ENCODE data around the gene TPM2.
A peak's percentile ranks its signal among the peaks of the same experiment; 100 is the strongest.
"Not testable (repeated sequence)": the region's sequence is repeated elsewhere in the genome, so short reads cannot be mapped to it uniquely, and the experiment has no call there.

The TPM2 gene

DNA sequence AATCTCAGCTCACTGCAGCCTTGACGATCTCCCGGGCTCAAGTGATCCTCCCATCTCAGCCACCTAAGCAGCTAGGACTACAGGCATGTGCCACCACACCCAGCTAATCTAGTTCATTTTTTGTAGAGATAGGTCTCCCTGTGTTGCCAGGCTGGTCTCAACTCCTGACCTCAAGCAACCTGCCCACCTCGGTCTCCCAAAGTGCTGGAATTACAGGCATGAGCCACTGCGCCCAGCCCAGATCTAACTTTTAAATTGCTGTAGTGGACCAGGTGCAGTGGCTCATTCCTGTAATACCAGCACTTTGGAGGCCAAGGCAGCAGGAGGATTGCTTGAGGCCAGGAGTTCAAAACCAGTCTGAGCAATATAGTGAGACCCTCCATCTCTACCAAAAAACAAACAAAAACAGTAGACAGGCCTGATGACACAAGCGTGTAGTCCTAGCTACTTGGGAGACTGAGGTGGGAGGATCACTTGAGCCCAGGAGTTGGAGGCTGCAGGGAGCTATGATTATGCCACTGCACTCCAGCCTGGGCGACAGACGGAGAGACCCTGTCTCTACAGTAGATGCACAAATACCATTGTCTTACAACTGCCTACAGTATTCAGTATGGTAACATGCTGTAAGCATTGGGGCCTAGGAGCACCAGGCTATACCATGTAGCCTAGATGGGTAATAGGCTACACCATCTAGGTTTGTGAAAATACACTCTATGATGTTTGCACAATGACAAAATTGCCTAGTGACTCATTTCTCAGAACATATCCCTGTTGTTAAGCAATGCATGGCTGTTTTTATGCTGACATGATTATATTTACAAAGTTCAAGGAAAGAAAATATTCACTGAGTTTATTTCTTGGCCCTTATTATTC, 37.5 kb downstream of the TPM2 start:
- no peak for DNase-seq

GRCh38 chr9:35650341-35651158, 39.2 kb downstream of the TPM2 start, which contains the start of gene SIT1:
SIT1 (minus strand) TSS chr9:35650931; CDS start chr9:35650853, 78 bp downstream.
- no peak for DNase-seq

DNA sequence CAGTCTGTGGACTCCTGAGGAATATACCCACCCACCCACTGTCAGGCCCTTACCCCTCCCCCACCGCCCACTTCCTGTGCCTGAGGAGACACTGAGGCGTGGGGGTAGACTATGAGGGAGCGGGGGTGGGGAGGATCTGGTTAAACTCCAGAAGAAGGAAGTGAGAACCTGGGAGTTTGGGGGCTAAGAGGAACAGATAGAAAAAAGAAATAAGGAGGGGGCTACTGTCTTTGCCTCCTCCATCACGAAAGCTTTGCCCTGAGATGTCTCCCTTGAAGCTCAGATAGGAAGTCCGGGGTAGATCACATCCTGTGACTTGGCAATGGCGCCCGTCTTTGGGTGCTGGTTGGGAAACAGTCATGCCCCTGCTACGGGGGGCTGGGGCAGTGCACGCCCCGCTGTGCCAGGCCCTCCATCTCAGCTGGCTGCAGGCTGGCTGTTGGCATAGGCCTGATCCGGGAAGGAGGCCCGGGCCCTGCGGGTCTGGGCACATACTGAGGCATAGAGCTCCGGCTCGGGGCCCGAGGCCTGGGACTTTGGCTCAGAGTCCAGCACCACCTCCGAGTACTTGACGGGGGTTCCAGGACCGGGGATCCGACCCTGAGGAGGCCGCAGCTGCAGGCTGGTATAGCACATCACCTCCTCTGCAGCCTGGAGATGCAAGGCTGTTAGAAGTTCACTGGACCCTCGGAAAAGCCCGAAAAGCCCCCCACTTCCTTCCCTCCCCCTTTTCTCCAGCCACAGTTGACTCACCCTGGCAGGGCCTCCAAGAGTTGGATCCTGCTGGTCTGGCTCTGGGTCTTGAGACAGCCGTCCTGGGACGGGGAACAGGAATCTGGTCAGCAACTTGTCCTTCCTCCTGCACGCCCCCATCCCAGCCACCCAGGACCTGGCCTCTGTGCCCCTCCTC, 40.0 kb downstream of the TPM2 start:
- DNase-seq, result no peak

- DNase-seq, result peak; percentile 37
Measured at GRCh38 chr9:35646533-35647265, 43.0 kb downstream of the TPM2 start.

GRCh38 chr9:35646153-35646532, 43.6 kb downstream of the TPM2 start:
- no peak for DNase-seq

GRCh38 chr9:35645736-35646135, 44.0 kb downstream of the TPM2 start:
- DNase-seq, result not testable (repeated sequence)

GRCh38 chr9:35643046-35643445, 46.7 kb downstream of the TPM2 start:
- no peak for DNase-seq

DNA sequence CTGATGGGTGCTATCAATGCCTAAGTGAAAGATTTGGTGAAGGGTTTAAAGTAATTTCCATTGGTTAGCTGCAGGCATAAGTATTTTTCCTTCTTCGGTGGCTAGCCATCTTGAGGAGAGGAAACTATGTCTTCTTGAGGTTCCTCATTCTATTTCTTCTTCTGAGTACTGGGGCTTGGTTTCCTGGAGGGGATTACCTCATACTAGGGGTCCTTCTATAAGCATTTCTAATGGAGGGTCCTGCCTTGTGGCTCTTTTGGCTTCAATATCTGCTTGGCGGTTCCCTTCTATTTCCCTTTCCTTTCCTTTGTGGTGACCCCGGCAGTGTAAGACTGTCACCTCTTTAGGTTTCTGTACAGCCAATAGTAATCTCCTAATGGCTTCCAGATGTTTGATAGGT, 48.2 kb downstream of the TPM2 start:
- DNase-seq, result not testable (repeated sequence)

- DNase-seq, result not testable (repeated sequence)
Measured at GRCh38 chr9:35640431-35640830, 49.3 kb downstream of the TPM2 start.

DNA sequence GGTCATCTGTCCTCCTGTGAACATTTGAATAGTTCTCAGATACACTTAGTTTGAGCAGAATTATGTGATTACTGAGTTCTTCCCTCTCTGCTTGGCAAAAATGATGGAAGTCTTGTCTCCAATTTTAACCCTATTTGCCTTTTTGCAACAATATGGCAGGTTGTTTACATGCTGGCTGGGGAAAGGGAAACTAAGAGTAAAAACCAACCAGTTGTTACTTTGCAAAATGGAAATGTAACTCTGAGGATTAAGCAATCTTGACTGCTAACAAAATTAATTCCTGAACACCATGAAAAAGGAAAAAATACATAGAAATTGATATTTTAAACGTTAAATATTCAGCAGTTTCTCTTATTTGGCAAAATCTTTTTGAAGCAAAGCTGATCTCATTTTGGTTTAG, 50.1 kb downstream of the TPM2 start:
- no peak for DNase-seq

- DNase-seq, result not testable (repeated sequence)
Measured at GRCh38 chr9:35639225-35639624, 50.5 kb downstream of the TPM2 start.

GRCh38 chr9:35638751-35639150, 51.0 kb downstream of the TPM2 start:
- not testable (repeated sequence) for DNase-seq

DNA sequence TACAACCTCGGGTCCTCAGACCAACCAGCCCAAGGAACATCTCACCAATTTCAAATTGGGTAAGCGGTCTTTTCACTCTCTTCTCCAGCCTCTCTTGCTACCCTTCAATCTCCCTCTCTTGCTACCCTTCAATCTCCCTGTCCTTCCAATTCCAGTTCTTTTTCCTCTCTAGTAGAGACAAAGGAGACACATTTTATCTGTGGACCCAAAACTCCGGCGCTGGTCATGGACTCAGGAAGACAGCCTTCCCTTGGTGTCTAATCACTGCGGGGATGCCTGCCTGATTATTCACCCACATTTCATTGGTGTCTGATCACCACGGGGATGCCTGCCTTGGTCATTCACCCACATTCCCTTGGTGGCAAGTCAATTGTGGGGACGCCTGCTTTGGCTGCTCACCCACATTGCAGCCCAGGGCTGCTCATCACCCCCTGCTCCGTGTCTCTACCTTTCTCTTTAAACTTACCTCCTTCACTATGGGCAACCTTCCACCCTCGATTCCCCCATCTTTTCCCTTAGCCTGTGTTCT, 52.2 kb downstream of the TPM2 start:
- not testable (repeated sequence) for DNase-seq

DNA sequence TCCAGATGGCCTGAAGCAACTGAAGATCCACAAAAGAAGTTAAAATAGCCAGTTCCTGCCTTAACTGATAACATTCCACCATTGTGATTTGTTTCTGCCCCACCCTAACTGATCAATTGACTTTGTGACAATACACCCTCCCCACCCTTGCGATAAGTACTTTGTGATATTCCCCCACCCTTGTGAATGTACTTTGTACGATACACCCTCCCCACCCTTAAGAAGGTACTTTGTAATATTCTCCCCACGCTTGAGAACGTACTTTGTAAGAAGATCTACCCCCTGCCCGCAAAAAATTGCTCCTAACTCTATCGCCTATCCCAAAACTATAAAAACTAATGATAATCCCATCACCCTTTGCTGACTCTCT, 52.9 kb downstream of the TPM2 start:
- not testable (repeated sequence) for DNase-seq

DNA sequence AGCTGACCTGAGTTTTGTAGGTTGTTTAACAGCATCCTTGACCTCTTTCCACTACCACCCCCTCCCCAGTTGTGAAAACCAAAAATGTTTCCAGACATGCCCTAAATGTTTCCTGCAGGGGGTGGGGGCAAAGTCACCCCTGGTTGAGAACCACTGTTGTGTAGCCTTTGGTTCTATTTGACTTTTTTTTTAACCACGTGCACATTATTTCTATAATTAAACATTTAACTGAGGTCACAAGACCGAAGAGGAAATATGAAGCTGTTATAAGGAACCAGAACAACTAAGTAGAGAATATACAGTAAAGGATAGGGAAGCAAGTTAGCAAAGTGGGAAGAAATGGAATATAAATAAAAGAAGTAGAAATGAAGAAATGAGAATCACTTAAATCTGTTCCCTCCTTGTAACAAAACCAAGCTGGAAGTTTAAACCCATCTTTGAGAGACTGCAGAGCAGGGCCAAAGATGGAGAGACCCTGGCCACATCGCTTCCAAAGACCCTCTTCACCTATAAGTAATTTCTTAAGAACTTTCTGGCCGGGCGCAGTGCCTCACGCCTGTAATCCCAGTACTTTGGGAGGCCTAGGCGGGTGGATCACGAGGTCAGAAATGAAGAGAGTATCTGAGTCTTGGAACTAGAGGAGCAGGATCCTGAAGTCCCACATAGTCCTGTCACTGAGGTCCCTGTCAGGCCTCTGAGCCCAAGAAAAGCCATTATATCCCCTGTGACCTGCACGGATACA, 53.4 kb downstream of the TPM2 start:
- DNase-seq, result no peak

DNA sequence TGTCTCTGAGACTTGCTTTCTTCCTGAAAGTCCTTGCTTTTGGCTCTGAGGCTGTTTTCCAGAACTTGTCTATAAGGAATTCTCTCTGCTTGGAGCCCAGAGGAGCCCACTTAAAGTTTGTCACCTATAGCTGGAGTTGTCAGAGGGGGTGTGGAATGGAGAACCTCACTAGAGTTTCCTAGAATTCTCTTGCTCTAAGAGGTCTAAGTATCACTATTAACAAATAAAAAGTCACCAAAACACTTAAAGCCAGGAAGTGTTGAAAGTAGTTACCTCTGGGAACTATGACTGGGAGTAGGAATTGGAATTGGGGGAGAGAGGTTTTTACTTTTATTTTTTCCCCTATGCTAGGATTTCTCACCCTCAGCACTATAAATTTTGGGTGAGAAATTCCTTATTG, 54.0 kb downstream of the TPM2 start:
- DNase-seq, result no peak

Data from NCI-H524 treated with DMSO at 0.1 percent for 48 hours (cell line).